ENCODE measurements around the gene RXRA. TPM values are rescaled to one million over a fixed set of nuclear protein-coding genes. Genes with fewer than 3 reads are reported as not detected.

Gene RXRA
- polyA plus RNA-seq, 3 donors: 15.8 to 91.0 (median 23.2) TPM

GRCh38 chr9:134431095-134431494 lies 104.8 kb downstream of the RXRA start:
- no peaks in the 10 kb centered on the region for H3K27me3 ChIP-seq (ENCODE audit: control insufficient read depth in 2 of 2, insufficient read depth in 2 of 2, low read length in 2 of 2)
- intact Hi-C loops (cut with micrococcal nuclease): no loop called here
- H4K20me1 ChIP-seq (ENCODE audit: insufficient read depth, low read length): peaks cover 99% of the 10 kb centered on the region
- no peaks in the 10 kb centered on the region for H3K4me1 ChIP-seq (ENCODE audit: control insufficient read depth in 1 of 2, insufficient read depth in 2 of 2, low read length in 2 of 2)
- TF ChIP-seq, protein P1, sequence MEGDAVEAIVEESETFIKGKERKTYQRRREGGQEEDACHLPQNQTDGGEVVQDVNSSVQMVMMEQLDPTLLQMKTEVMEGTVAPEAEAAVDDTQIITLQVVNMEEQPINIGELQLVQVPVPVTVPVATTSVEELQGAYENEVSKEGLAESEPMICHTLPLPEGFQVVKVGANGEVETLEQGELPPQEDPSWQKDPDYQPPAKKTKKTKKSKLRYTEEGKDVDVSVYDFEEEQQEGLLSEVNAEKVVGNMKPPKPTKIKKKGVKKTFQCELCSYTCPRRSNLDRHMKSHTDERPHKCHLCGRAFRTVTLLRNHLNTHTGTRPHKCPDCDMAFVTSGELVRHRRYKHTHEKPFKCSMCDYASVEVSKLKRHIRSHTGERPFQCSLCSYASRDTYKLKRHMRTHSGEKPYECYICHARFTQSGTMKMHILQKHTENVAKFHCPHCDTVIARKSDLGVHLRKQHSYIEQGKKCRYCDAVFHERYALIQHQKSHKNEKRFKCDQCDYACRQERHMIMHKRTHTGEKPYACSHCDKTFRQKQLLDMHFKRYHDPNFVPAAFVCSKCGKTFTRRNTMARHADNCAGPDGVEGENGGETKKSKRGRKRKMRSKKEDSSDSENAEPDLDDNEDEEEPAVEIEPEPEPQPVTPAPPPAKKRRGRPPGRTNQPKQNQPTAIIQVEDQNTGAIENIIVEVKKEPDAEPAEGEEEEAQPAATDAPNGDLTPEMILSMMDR (IDR thresholded peaks at IDR 0.05): no peak
- no peak overlapping the region for H3K27ac ChIP-seq (ENCODE audit: low read depth in 1 of 2, low read length in 2 of 2)
- Mint-ChIP-seq H3K36me3 (peaks cover 71 to 94% of the 10 kb centered on the region in 2 donors), H3K27me3 (ENCODE audit: low read depth in 3 of 3) (peaks cover 0 to 1% (median 0%) of the 10 kb centered on the region in 3 donors), H3K4me1 (peaks cover 4% of the 10 kb centered on the region), H3K9me3 (no peaks in the 10 kb centered on the region), H3K4me3 (no peak overlapping the region), H3K27ac (no peak overlapping the region)
- no peak for DNase-seq
- no peak overlapping the region for H2AFZ ChIP-seq (ENCODE audit: insufficient read depth, low read depth, low read length, poor library complexity, severe bottlenecking)
- 100% methylated on average over 1 of the region's 6 CpGs for WGBS (ENCODE audit: insufficient coverage)
- H3K9ac ChIP-seq (ENCODE audit: insufficient read depth, low read length, poor library complexity, severe bottlenecking): no peak overlapping the region
- peaks cover 7% of the 10 kb centered on the region for H3K79me2 ChIP-seq (ENCODE audit: insufficient read depth, low read length)
- H3K4me3 ChIP-seq (replicated peaks in 1 of 3; ENCODE audit: low read depth in 2 of 3, low read length in 3 of 3): no peak overlapping the region
- no peaks in the 10 kb centered on the region for H3K9me3 ChIP-seq (replicated peaks in 1 of 2; ENCODE audit: control insufficient read depth in 1 of 2, insufficient read depth in 1 of 2, low read length in 2 of 2)
- H3K36me3 ChIP-seq (replicated peaks in 1 of 2; ENCODE audit: control insufficient read depth in 1 of 2, insufficient read depth in 2 of 2, low read length in 2 of 2): peaks cover 81 to 99% of the 10 kb centered on the region in 2 donors
- no peak overlapping the region for H3K4me2 ChIP-seq (replicated peaks; ENCODE audit: extremely low read depth, low read length, poor library complexity, severe bottlenecking)

DNA sequence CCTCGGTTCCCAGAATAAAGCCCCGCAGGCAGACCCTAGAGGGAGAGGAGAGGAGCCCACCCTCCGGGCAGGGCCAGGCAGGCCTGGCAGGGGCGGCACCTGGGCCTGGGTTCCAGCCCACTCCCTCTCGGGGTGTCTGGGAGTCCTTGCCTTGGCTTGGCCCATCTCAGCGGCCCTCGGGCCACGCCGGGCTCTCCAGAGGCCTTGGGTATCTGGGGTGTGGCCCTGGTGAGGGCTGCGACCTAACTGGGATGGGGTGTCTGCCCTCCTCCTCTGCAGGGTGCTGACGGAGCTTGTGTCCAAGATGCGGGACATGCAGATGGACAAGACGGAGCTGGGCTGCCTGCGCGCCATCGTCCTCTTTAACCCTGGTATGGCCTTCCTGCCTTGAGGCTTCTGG lies 105.4 kb downstream of the RXRA start:
- peaks cover 4% of the 10 kb centered on the region for H3K79me2 ChIP-seq (ENCODE audit: insufficient read depth, low read length)
- H3K27ac ChIP-seq (ENCODE audit: low read depth in 1 of 2, low read length in 2 of 2): no peak overlapping the region
- Mint-ChIP-seq H3K36me3 (peaks cover 72 to 94% of the 10 kb centered on the region in 2 donors), H3K4me1 (peaks cover 4% of the 10 kb centered on the region), H3K27ac (peak overlapping the region in 1 of 7 donors; percentile 36), H3K27me3 (ENCODE audit: low read depth in 3 of 3) (peaks cover 0 to 4% (median 0%) of the 10 kb centered on the region in 3 donors), H3K9me3 (no peaks in the 10 kb centered on the region), H3K4me3 (no peak overlapping the region)
- WGBS (ENCODE audit: insufficient coverage): 97% methylated on average over 10 of the region's 16 CpGs
- no peak overlapping the region for H3K4me2 ChIP-seq (replicated peaks; ENCODE audit: extremely low read depth, low read length, poor library complexity, severe bottlenecking)
- no peaks in the 10 kb centered on the region for H3K27me3 ChIP-seq (ENCODE audit: control insufficient read depth in 2 of 2, insufficient read depth in 2 of 2, low read length in 2 of 2)
- no peaks in the 10 kb centered on the region for H3K4me1 ChIP-seq (ENCODE audit: control insufficient read depth in 1 of 2, insufficient read depth in 2 of 2, low read length in 2 of 2)
- peaks cover 99% of the 10 kb centered on the region for H4K20me1 ChIP-seq (ENCODE audit: insufficient read depth, low read length)
- H3K9me3 ChIP-seq (replicated peaks in 1 of 2; ENCODE audit: control insufficient read depth in 1 of 2, insufficient read depth in 1 of 2, low read length in 2 of 2): no peaks in the 10 kb centered on the region
- no peak overlapping the region for H3K9ac ChIP-seq (ENCODE audit: insufficient read depth, low read length, poor library complexity, severe bottlenecking)
- DNase-seq: no peak
- TF ChIP-seq, protein P1 (IDR thresholded peaks at IDR 0.05): no peak
- peaks cover 81 to 99% of the 10 kb centered on the region in 2 donors for H3K36me3 ChIP-seq (replicated peaks in 1 of 2; ENCODE audit: control insufficient read depth in 1 of 2, insufficient read depth in 2 of 2, low read length in 2 of 2)
- H2AFZ ChIP-seq (ENCODE audit: insufficient read depth, low read depth, low read length, poor library complexity, severe bottlenecking): no peak overlapping the region
- H3K4me3 ChIP-seq (replicated peaks in 1 of 3; ENCODE audit: low read depth in 2 of 3, low read length in 3 of 3): no peak overlapping the region
- intact Hi-C loops (cut with micrococcal nuclease): no loop called here
